Measurements from ENCODE around the gene AMBP. TPM values are rescaled to one million over a fixed set of nuclear protein-coding genes. Genes with fewer than 3 reads are reported as not detected.

Gene AMBP
- total and polyA plus RNA-seq, 2 of the 13 experiments (the other 11 are each of a cell fraction or from before 2014, with no cell fraction given), result 1,510 to 2,580 TPM

GRCh38 chr9:114123031-114123977, 45.2 kb upstream of the AMBP start:
- intact Hi-C loops (cut with micrococcal nuclease; ENCODE audit: unreplicated experiment), result no loop called here
- H3K36me3 ChIP-seq (replicated peaks in 1 of 2; ENCODE audit: control insufficient read depth in 1 of 2, insufficient read depth in 2 of 2, low read length in 2 of 2), result no peaks in the 10 kb centered on the region
- no peaks in the 10 kb centered on the region for H3K79me2 ChIP-seq (ENCODE audit: insufficient read depth, low read length)
- peak; percentile 49 for ATAC-seq
- in situ Hi-C loops (cut with HindIII; ENCODE audit: extremely low pct_ligation_motif_present, low pct_unique_long_range_greater_than_20kb), result no loop called here
- no peaks in the 10 kb centered on the region for H3K27me3 ChIP-seq (ENCODE audit: control insufficient read depth in 1 of 2, insufficient read depth in 2 of 2, low read length in 2 of 2)
- peak overlapping the region; percentile 59 for H3K4me2 ChIP-seq (ENCODE audit: low read depth, low read length)
- ChIA-PET POLR2A (interaction anchor here (0.8 to 2.6 kb wide), 10 partner anchors 9 to 52 kb away, joined by 3 to 19 read pairs (median 4); partner anchors contain the start of genes AMBP and COL27A1), CTCF (ENCODE audit: low intra/inter-chr PET ratio, low total read pairs) (no interaction called here)
- DNase-seq (ENCODE audit: low spot score), result peak; percentile 58
- H3K4me3 ChIP-seq (replicated peaks in 1 of 3; ENCODE audit: insufficient read depth in 1 of 3, low read depth in 2 of 3, low read length in 3 of 3), result no peak overlapping the region
- 50% methylated on average over 7 of the region's 9 CpGs for WGBS (ENCODE audit: low lambda C conversion rate)
- H3K9me3 ChIP-seq (ENCODE audit: low read length), result peaks cover 8% of the 10 kb centered on the region; the same call in 1 of the 2 replicates
- H2AFZ ChIP-seq (ENCODE audit: low read length), result no peak overlapping the region
- H4K20me1 ChIP-seq (ENCODE audit: insufficient read depth, low read length), result no peaks in the 10 kb centered on the region
- peak overlapping the region; percentile 58 for H3K27ac ChIP-seq (ENCODE audit: extremely low read length, insufficient read depth, low read length)
- FAIRE-seq, result peak; percentile 83
- BruUV-seq (replicated peaks), result no TSS peak
- H3K4me1 ChIP-seq (ENCODE audit: insufficient read depth, low read length), result peaks cover 74% of the 10 kb centered on the region
- peak overlapping the region; percentile 37 for H3K9ac ChIP-seq (ENCODE audit: insufficient read depth, low read depth, low read length)
- TF ChIP-seq KAT7 (CRISPR knock-in tag; IDR thresholded peaks at IDR 0.05; ENCODE audit: borderline replicate concordance) (peak; percentile 32; the same call in 1 of the 2 replicates), RXRA (CRISPR knock-in tag; IDR thresholded peaks at IDR 0.05) (peak; percentile 42; the same call in 1 of the 2 replicates), BHLHE40 (IDR thresholded peaks at IDR 0.05; ENCODE audit: low read length) (peak; percentile 94), HOXA3 (CRISPR knock-in tag; IDR thresholded peaks at IDR 0.05) (peak; percentile 42; the same call in 1 of the 2 replicates), TFDP1 (CRISPR knock-in tag; IDR thresholded peaks at IDR 0.05; ENCODE audit: borderline replicate concordance) (0 out of 2 replicates have a peak, but pooled peaks have one; percentile 14), ATF2 (CRISPR knock-in tag; IDR thresholded peaks at IDR 0.05) (0 out of 2 replicates have a peak, but pooled peaks have one; percentile 21), KLF16 (CRISPR knock-in tag; IDR thresholded peaks at IDR 0.05) (0 out of 4 replicates have a peak, but pooled peaks of 1 of the 2 experiments have one; percentile 34), ZNF512 (CRISPR knock-in tag; IDR thresholded peaks at IDR 0.05) (no peak), PAXIP1 (CRISPR knock-in tag; conservative IDR thresholded peaks at IDR 0.05) (peak; percentile 63), SALL1 (CRISPR knock-in tag; IDR thresholded peaks at IDR 0.05) (peak; percentile 68), POLR2A (IDR thresholded peaks at IDR 0.05; ENCODE audit: insufficient read depth in 1 of 2, low read depth in 2 of 2, low read length in 2 of 2) (no peak), FOSL2 (CRISPR knock-in tag; IDR thresholded peaks at IDR 0.05) (peak; percentile 49)
- TF ChIP-seq, protein P1, sequence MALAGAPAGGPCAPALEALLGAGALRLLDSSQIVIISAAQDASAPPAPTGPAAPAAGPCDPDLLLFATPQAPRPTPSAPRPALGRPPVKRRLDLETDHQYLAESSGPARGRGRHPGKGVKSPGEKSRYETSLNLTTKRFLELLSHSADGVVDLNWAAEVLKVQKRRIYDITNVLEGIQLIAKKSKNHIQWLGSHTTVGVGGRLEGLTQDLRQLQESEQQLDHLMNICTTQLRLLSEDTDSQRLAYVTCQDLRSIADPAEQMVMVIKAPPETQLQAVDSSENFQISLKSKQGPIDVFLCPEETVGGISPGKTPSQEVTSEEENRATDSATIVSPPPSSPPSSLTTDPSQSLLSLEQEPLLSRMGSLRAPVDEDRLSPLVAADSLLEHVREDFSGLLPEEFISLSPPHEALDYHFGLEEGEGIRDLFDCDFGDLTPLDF (CRISPR knock-in tag; IDR thresholded peaks at IDR 0.05), result no peak
